NCI-H1694 treated with DMSO at 0.1 percent for 48 hours (cell line): ENCODE results near the gene TSKU.

Experiments
- DNase-seq: peaks from one replicate; lab custom pipeline; 2025; lab: John Stamatoyannopoulos, UW

TSKU gene

GRCh38 chr11:76770642-76771445 lies 12.3 kb upstream of the TSKU start:
- DNase-seq, result no peak

- DNase-seq, result no peak
Measured at GRCh38 chr11:76771446-76772099, 11.6 kb upstream of the TSKU start.

GRCh38 chr11:76772100-76772782 lies 10.9 kb upstream of the TSKU start:
- no peak for DNase-seq

GRCh38 chr11:76772783-76773106 lies 10.4 kb upstream of the TSKU start:
- DNase-seq, result no peak

- no peak for DNase-seq
Measured at GRCh38 chr11:76773921-76774361, 9.2 kb upstream of the TSKU start.

GRCh38 chr11:76776472-76776871 lies 6.7 kb upstream of the TSKU start:
- no peak for DNase-seq

- no peak for DNase-seq
Measured at GRCh38 chr11:76777305-76777704, 5.9 kb upstream of the TSKU start.

- DNase-seq, result no peak
Measured at GRCh38 chr11:76777876-76778275, 5.3 kb upstream of the TSKU start.

GRCh38 chr11:76778874-76779273 lies 4.3 kb upstream of the TSKU start:
- DNase-seq, result no peak

GRCh38 chr11:76781046-76781801 lies 1.9 kb upstream of the TSKU start:
- no peak for DNase-seq

GRCh38 chr11:76781807-76782530 lies 1.2 kb upstream of the TSKU start:
- no peak for DNase-seq

- DNase-seq, result peak; percentile 93
Measured at GRCh38 chr11:76782531-76783293, 444 bp upstream of the TSKU start.

GRCh38 chr11:76783896-76784813 lies 999 bp downstream of the TSKU start:
- DNase-seq, result no peak

GRCh38 chr11:76785513-76785912 lies 2.4 kb downstream of the TSKU start:
- DNase-seq, result no peak

- DNase-seq, result no peak
Measured at GRCh38 chr11:76786016-76786415, 2.9 kb downstream of the TSKU start.

- no peak for DNase-seq
Measured at GRCh38 chr11:76786441-76787014, 3.4 kb downstream of the TSKU start.

- DNase-seq, result no peak
Measured at GRCh38 chr11:76787271-76787670, 4.1 kb downstream of the TSKU start.

- no peak for DNase-seq
Measured at GRCh38 chr11:76787911-76788596, 4.9 kb downstream of the TSKU start.
